Coronary artery (tissue), 2 donors: ENCODE data around the gene ST8SIA2.

ENCODE experiments used
- DNase-seq: peaks from one replicate; pipeline ENCODE4 v3.0.0-alpha.2; 2017; ENCODE audit warnings: low spot score
- H3K27ac ChIP-seq, 2 donors: fragments of 200-600 bp; sonication (generic); one replicate each; pipeline ENCODE4 v1.5.1; 2016 to 2019
- H3K4me3 ChIP-seq: fragments of 200-600 bp; sonication (generic); 2 replicates; pipeline ENCODE4 v1.5.1; 2016; ENCODE audit warnings: mild to moderate bottlenecking, moderate library complexity
- TF ChIP-seq, protein P1 (sequence below): fragments of 200-600 bp; sonication (generic); IDR thresholded peaks from one replicate; pipeline ENCODE4 v1.5.1; 2019; ENCODE audit warnings: antibody characterized with exemption

The ST8SIA2 gene

DNA sequence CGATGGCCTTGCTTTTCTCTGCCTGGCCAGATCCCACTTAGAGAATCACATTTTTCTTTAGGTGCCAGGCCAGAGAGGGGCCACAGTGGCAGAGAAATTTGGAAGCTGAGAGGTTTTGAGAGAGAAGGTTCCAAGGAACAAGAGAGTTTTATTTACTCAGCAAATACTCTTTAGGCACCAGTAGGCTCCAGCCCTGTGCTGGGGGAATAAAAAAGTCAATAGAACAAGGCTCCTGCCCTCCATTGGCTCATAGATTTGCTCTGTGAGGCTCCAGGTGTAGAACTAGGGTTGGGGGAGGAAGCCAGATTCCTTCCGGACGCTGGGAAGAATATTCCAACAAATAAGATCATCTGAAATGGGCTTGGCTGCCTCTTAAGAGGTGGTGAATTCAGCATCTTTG lies 59.9 kb downstream of the ST8SIA2 start:
- DNase-seq, result no peak
- Histone ChIP-seq H3K4me3 (no peak overlapping the region), H3K27ac (no peak overlapping the region)
- TF ChIP-seq, protein P1, sequence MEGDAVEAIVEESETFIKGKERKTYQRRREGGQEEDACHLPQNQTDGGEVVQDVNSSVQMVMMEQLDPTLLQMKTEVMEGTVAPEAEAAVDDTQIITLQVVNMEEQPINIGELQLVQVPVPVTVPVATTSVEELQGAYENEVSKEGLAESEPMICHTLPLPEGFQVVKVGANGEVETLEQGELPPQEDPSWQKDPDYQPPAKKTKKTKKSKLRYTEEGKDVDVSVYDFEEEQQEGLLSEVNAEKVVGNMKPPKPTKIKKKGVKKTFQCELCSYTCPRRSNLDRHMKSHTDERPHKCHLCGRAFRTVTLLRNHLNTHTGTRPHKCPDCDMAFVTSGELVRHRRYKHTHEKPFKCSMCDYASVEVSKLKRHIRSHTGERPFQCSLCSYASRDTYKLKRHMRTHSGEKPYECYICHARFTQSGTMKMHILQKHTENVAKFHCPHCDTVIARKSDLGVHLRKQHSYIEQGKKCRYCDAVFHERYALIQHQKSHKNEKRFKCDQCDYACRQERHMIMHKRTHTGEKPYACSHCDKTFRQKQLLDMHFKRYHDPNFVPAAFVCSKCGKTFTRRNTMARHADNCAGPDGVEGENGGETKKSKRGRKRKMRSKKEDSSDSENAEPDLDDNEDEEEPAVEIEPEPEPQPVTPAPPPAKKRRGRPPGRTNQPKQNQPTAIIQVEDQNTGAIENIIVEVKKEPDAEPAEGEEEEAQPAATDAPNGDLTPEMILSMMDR, result no peak

DNA sequence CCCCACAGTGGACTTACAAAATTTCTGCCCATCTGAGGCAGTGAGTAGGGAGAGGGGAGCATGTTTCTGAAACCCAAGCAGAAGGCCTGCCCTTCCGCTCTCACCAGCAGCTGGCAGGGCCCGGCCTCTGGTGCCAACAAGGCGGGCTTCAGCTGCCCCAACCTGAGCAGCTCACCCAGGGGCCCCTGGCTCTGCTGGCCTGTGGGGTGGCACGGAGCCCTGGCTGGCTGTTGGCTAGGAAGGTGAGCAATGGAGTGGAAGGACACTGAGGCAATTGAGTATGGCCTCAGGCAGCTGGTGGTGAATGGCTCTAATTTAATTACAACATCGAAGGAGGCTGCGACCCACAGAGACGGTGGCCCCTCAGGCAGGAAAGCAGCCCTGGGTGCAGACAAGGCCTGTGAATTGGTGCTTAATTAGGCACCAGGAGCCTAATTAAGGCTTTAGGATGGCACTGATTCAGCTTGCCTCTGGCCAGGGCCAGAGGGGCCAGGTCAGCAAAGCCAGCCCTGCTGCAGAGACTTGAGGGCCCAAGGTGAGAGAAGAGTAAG lies 60.9 kb downstream of the ST8SIA2 start:
- TF ChIP-seq, protein P1, result no peak
- no peak overlapping the region for H3K27ac ChIP-seq
- H3K4me3 ChIP-seq, result no peak overlapping the region
- DNase-seq, result no peak

GRCh38 chr15:92455271-92455670 lies 61.6 kb downstream of the ST8SIA2 start:
- Histone ChIP-seq H3K4me3 (no peak overlapping the region), H3K27ac (no peak overlapping the region)
- TF ChIP-seq, protein P1, result no peak
- DNase-seq, result no peak

DNA sequence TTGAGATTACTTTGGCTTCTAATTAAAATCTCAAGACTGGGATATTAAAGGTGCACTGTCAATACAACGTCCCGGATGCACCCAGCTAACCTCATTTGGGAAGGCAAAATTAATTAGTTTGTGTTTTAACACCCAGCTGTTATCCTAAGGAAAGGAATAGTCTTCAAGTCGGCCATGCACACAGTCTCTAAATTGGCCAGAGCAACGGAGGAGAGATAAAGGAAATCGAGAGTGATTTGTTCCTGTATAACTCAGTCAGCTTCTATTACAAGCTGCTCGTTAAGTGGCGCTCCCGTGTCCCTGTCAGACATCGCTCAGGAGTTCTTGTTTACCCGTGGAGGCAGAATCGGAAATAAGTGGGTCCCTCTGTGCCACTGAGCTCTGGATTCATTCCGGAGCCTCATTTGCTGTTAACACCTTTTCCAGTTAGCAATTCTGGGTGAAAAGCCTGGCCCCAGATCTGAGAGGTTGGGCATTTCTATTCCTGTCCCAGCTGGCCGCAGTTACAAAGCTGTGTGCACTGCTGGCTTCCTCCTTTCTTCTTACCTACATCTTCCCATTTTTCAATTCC lies 63.9 kb downstream of the ST8SIA2 start:
- no peak overlapping the region for H3K4me3 ChIP-seq
- TF ChIP-seq, protein P1, result no peak
- no peak for DNase-seq

GRCh38 chr15:92460023-92460422 lies 66.3 kb downstream of the ST8SIA2 start:
- TF ChIP-seq, protein P1, result no peak
- H3K27ac ChIP-seq, result no peak overlapping the region
- DNase-seq, result no peak
- H3K4me3 ChIP-seq, result no peak overlapping the region

More for the DNA sequence above, 63.9 kb downstream of the ST8SIA2 start:
- H3K27ac ChIP-seq, result no peak overlapping the region

DNA sequence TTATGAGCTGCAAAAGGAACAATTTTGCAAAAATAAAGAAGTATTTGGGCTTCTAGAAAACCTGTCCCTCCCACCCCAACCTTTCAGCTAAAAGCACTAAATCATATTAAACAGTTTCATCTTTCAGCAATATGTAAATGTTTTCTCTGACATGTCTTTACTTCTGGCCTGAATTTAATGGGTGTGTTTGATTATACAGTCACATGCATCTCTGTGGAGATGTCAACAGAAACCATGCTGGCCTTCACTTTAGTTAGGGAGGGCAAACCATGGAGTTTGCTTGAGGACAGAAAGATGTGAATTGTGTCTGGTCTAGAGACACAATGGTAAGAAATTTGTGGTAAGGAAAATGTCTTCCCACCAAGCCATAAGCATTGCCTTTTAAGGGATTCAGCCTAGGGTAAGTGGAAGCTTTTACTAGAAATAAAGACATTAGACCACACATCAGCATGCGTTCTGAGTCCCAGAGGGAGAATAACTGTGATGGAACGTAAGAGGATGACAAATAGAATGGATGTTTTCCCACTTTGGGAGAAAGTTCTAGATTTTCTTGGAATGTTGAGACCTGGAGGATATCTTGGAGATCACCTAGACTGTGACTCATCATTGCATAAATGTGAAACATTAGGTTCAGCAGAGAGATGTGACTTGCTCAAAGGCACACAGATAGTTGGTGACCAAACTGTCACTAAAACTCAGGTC lies 68.9 kb downstream of the ST8SIA2 start:
- Histone ChIP-seq H3K4me3 (no peak overlapping the region), H3K27ac (no peak overlapping the region)
- peak; percentile 14 for DNase-seq
- TF ChIP-seq, protein P1, result no peak

DNA sequence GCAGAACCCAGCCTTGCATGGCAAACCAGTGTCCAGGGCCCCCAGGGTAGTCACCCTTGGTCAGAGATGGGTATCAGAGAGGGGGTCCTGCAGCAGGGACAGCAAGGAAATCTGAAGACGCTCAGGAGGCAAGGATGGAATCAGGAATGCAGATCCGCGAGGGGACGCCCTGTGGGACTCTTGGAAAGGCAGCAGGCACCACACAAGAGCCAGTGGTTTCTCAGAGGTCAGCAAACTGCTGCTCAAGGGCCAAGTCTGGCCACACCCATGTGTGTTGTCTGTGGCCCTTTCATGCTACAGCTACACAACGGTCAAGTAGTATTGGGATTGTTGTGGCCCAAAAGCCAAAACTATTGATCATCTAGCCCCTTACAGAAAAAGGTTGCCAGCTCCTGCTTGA lies 69.7 kb downstream of the ST8SIA2 start:
- no peak overlapping the region for H3K27ac ChIP-seq
- H3K4me3 ChIP-seq, result no peak overlapping the region
- DNase-seq, result peak; percentile 45
- TF ChIP-seq, protein P1, result no peak
